HG02763 (cell line): Measurements from ENCODE around the gene CARMIL1.

Experiments used
- ATAC-seq: cut with Tn5 transposase; IDR thresholded peaks from one replicate; pipeline ENCODE4 v1.9.1; 2021; ENCODE audit warnings: mild to moderate bottlenecking, moderate library complexity; ENCODE audit not compliant: unreplicated experiment

The CARMIL1 gene

GRCh38 chr6:25465941-25466340 lies 186.8 kb downstream of the CARMIL1 start:
- ATAC-seq, result no peak

DNA sequence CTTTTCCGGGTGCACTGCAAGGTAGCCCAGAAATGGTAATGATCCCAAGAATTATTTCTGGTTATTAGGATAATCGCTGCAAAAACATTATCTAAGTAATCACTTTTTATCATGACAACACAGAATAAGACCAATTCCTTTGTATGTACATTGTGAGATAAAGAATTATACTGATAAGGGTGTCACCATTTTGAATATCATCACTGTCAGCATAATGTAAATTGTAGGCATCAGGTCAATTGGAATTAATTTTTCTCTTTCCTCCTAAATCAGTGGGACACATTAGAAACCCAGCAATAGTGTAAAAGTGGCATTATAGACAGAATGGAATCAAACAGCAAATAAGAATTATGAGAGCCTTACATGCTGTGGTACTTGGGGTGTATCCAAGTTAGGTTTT lies 189.7 kb downstream of the CARMIL1 start:
- no peak for ATAC-seq

DNA sequence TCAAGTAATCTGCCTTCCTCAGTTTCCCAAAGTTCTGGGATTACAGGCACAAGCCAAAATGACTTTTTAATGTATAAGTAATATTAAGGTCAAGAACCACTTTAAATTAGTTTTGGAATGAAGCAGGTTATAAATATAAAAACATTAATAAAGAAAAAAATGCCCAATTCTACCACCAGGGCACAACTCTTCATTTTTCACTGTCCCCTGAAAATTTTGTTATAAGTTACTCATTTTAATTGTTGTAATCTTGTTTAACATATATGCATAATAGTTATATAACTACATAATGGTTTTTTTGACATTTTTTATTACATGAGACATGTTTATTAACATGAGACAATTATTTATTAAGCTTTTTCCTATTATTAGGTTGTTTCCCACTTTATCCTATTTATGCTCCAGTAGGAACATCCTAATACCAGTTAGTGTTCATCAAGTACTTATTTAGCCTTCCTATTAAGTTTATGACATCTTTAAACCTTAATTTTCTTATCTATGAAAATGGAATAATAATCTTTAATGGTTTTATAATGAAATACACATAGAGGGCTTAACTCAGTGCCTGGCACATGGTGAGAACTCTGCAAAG lies 190.7 kb downstream of the CARMIL1 start:
- no peak for ATAC-seq

GRCh38 chr6:25472306-25472705 lies 193.1 kb downstream of the CARMIL1 start:
- no peak for ATAC-seq

GRCh38 chr6:25472906-25473305 lies 193.7 kb downstream of the CARMIL1 start:
- no peak for ATAC-seq

DNA sequence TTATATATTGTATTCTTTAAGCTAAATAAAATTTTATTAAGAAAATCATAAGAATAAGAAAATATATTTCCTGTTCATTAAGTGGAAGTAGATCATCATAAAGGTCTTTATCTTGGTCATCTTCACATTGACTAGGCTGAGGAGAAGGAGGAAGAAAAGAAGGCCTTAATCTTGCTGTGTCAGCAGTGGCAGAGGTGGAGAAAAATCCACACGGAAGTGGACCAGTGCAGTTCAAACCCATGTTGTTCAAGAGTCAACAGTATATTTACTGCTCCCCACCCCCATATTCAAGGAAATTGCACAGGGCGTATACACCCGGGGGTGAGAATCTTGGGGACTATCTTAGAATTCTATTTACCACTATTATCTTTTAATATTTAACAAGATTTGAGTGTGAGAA lies 194.3 kb downstream of the CARMIL1 start:
- ATAC-seq, result no peak

GRCh38 chr6:25476126-25476525 lies 197.0 kb downstream of the CARMIL1 start:
- ATAC-seq, result no peak

DNA sequence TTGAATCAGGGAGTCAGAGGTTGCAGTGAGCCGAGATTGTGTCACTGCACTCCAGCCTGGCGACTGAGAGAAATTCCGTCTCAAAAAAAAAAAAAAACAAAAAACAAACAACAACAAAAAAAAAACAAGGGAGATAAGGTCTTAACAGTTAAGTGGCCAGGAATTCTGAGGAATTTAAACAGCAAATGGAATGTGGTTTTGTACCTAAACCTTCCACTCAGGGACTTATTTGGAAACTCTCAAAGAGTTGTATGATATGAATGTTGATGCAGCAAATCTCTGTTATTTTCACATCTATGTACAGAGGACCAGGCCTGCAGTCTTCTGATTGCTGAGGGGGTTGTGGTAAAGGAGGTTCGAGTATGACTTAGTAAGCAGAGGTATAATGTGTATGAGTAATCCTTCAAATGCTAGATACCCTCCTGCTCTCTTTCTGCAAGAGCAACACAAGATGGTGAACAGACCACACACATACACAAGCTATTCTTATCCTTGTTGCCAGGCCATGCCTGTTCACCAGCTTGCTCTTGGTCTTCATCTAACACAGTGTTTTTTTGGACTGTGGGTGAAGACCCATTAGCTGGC lies 197.9 kb downstream of the CARMIL1 start:
- ATAC-seq, result no peak

DNA sequence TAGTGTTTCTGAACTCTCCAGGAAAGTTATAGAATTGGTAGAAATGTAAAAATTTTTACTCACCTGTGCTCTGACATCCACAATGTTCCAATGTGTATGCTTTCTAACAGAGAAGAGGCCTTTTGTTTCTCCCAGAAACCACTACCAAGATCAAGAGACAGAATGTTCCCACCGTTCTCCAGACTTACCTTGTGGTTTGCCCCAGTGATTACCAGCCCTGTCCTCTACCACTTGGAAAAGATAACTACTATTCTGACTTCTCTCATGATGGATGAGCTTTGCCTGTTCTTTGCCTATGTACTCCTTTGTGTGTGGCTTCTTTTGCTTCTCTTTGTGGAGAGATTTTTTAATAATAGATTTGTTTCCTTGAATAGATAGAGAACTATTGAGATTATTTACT lies 199.8 kb downstream of the CARMIL1 start:
- no peak for ATAC-seq

GRCh38 chr6:25481267-25481666 lies 202.1 kb downstream of the CARMIL1 start:
- ATAC-seq, result no peak

GRCh38 chr6:25482996-25483395 lies 203.8 kb downstream of the CARMIL1 start:
- no peak for ATAC-seq

- no peak for ATAC-seq
Observed at GRCh38 chr6:25483943-25484342, 204.8 kb downstream of the CARMIL1 start.

- ATAC-seq, result no peak
Observed at GRCh38 chr6:25484900-25485299, 205.7 kb downstream of the CARMIL1 start.

DNA sequence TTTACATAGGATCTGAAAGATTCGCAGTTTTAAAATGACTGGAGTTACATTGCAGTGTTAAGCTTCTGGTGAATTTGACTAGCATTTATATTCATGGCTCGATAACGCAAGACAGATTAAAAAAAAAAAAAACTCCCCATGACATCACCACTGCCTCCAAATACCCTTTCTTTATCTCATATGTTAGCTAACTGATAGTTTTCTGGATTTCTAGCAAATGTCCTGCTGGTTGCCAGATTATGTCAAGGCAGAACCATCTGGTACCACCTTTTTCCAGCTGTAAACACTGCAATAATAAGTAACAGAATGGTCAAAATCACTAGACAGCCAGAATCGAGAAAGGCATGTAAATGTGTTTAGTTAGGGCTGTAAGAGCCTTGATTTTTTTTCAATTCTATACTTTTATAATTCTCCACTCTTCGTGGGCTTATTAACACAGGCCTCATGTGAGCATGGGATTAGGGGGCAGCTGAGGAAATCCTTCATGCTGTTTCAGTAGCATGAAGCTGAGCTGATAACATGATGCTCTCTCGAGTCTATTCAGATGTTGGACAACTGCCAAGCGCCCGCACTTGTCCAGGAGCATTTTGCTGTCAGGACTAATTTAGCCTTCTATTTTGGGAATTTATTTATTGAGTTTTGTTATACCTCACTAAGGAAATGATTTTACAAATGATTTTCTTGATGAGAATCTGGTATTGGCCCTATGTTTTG lies 206.8 kb downstream of the CARMIL1 start:
- ATAC-seq, result no peak

DNA sequence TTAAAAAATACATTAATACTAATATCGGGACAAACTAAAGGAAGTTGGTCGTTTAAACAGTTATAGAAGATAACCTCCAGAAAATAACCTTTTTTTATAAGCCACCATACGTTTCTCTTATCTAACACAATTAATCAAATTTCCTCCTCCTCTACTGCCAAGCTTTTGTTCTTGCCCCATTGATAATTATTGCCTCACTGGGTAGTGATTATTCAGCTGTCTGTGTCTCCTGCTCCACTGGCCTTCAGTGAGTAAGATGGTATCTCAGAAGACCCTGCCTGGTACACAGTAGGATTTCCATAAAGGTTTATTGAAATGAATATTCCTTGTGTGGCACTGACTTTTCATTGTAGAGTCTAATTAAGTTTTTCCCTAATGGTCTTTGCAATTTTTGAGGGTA lies 207.4 kb downstream of the CARMIL1 start:
- ATAC-seq, result no peak

- no peak for ATAC-seq
Observed at GRCh38 chr6:25487012-25487411, 207.8 kb downstream of the CARMIL1 start.

DNA sequence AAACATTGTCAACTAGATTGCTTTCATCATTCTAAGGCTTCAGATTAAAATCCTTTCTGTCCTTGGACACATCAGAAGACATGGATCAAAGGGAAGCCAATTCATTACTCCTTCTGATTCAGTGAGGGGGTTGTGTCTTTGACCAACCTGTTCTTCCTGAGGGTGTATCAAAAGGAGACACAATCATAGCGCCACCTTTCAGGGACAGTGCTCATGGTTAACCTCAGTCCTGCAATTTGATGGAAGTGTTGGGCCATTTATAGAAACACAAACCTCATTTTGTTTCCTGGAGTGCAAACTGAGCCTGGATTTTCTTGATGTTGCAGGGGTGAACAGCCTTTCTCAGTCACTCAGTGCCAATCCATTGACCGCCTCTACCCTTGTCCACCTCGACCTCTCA lies 209.0 kb downstream of the CARMIL1 start:
- ATAC-seq, result no peak

- ATAC-seq, result no peak
Observed at GRCh38 chr6:25489399-25489798, 210.2 kb downstream of the CARMIL1 start.

- no peak for ATAC-seq
Observed at GRCh38 chr6:25490018-25490801, 211.0 kb downstream of the CARMIL1 start.

GRCh38 chr6:25492951-25493350 lies 213.8 kb downstream of the CARMIL1 start:
- ATAC-seq, result no peak

- no peak for ATAC-seq
Observed at GRCh38 chr6:25494469-25494868, 215.3 kb downstream of the CARMIL1 start.
